PC-9 (cell line): Measurements from ENCODE around the gene ASTL. TPM values are rescaled to one million over a fixed set of nuclear protein-coding genes. Genes with fewer than 3 reads are reported as not detected.
A peak's percentile ranks its signal among the peaks of the same experiment; 100 is the strongest.

Experiments used
- BruUV-seq: library from RNA; stranded (reverse); fragments of 400-500 nt; replicated peaks from 2 replicates; lab custom pipeline; 2021; lab: Mats Ljungman, UMichigan
- CTCF ChIA-PET: fragments of 300-600 bp; sonication (Branson Sonifier 250); formaldehyde crosslinking; loops from one replicate; lab custom pipeline; 2022; ENCODE audit warnings: antibody characterized with exemption; lab: Charles Lee
- POLR2A ChIA-PET: fragments of 300-600 bp; sonication (Branson Sonifier 250); formaldehyde crosslinking; loops from one replicate; lab custom pipeline; 2022; ENCODE audit warnings: antibody characterized with exemption; ENCODE audit not compliant: unreplicated experiment; lab: Charles Lee
- DNase-seq, 2 experiments: peaks; one replicate each; pipeline versions ENCODE4 v3.0.0 to v3.0.0-alpha.2; 2015 to 2022; ENCODE audit warnings: mixed read lengths in 1 of 2
- H2AFZ ChIP-seq: fragments of 200-600 bp; sonication (generic); 2 replicates; pipeline ENCODE4 v1.8.1; 2017; ENCODE audit warnings: antibody characterized with exemption
- H3F3A ChIP-seq: fragments of 200-600 bp; sonication (generic); 2 replicates; pipeline ENCODE4 v1.8.1; 2017; ENCODE audit warnings: antibody characterized with exemption, mild to moderate bottlenecking, low read depth; ENCODE audit not compliant: insufficient read depth
- H3K27ac ChIP-seq: fragments of 200-600 bp; sonication (generic); 2 replicates; pipeline ENCODE4 v1.6.1; 2016; ENCODE audit warnings: mixed run types
- H3K27me3 ChIP-seq: fragments of 200-600 bp; sonication (generic); 2 replicates; pipeline ENCODE4 v1.6.1; 2016; ENCODE audit warnings: low read depth, mixed run types; ENCODE audit not compliant: insufficient read depth
- H3K36me3 ChIP-seq: fragments of 200-600 bp; sonication (generic); 2 replicates; pipeline ENCODE4 v1.6.1; 2016; ENCODE audit warnings: low read depth, mixed run types
- H3K4me1 ChIP-seq: fragments of 200-600 bp; sonication (generic); replicated peaks from 2 replicates; pipeline ENCODE4 v1.6.1; 2016; ENCODE audit warnings: mixed run types; ENCODE audit not compliant: insufficient read depth
- H3K4me2 ChIP-seq: fragments of 200-600 bp; sonication (generic); 2 replicates; pipeline ENCODE4 v1.6.1; 2017; ENCODE audit warnings: mixed run types
- H3K4me3 ChIP-seq: fragments of 200-600 bp; sonication (generic); 2 replicates; pipeline ENCODE4 v1.6.1; 2016; ENCODE audit warnings: mixed run types
- H3K79me2 ChIP-seq: fragments of 200-600 bp; sonication (generic); 2 replicates; pipeline ENCODE4 v1.6.1; 2017; ENCODE audit warnings: low read depth, mixed run types
- H3K9me2 ChIP-seq: fragments of 200-600 bp; sonication (generic); 2 replicates; pipeline ENCODE4 v1.8.1; 2017; ENCODE audit warnings: mild to moderate bottlenecking; ENCODE audit not compliant: insufficient read depth
- H3K9me3 ChIP-seq: fragments of 200-600 bp; sonication (generic); 2 replicates; pipeline ENCODE4 v1.8.1; 2016; ENCODE audit warnings: low read depth; ENCODE audit not compliant: insufficient read depth
- H4K20me1 ChIP-seq: fragments of 200-600 bp; sonication (generic); 2 replicates; pipeline ENCODE4 v1.8.1; 2017; ENCODE audit not compliant: insufficient read depth
- CTCF ChIP-seq: fragments of 200-600 bp; sonication (generic); conservative IDR thresholded peaks from 2 replicates; pipeline ENCODE4 v1.6.1; 2017; ENCODE audit warnings: mixed run types, antibody characterized with exemption, mild to moderate bottlenecking, moderate library complexity
- EZH2 ChIP-seq: fragments of 200-600 bp; sonication (generic); IDR thresholded peaks from 2 replicates; pipeline ENCODE4 v1.8.0; 2017; ENCODE audit warnings: antibody characterized with exemption, low read depth
- intact Hi-C: fragments of 100-400 bp; cut with micrococcal nuclease; formaldehyde crosslinking; loops from one replicate; pipeline ENCODE4 v1.10.0; 2022; ENCODE audit not compliant: unreplicated experiment
- total RNA-seq: library from RNA; stranded (reverse); gene quantifications from 2 replicates; pipeline ENCODE4 v1.2.3, GENCODE V29; 2021

Gene ASTL
- total RNA-seq, 1 experiment from 2014 or later = not detected

- CTCF ChIA-PET = no interaction called here
- POLR2A ChIA-PET = interaction anchor here (0.5 kb wide), 1 partner anchor 529 kb away, joined by 4 read pairs; no protein-coding TSS in a partner anchor
Observed at GRCh38 chr2:96136129-96136720, 2.1 kb downstream of the ASTL start.

GRCh38 chr2:96135621-96136020, 2.7 kb downstream of the ASTL start:
- no peak overlapping the region for H3K27ac ChIP-seq
- no peak overlapping the region for H2AFZ ChIP-seq
- ChIA-PET CTCF (no interaction called here), POLR2A (no interaction called here)
- no peaks in the 10 kb centered on the region for H3K79me2 ChIP-seq
- H3K4me1 ChIP-seq = peaks cover 9% of the 10 kb centered on the region
- H4K20me1 ChIP-seq = no peaks in the 10 kb centered on the region
- intact Hi-C loops = no loop called here
- DNase-seq = no peak
- peaks cover 5% of the 10 kb centered on the region; the same call in 1 of the 2 replicates for H3F3A ChIP-seq
- TF ChIP-seq EZH2 = no peak
- TF ChIP-seq CTCF = no peak
- no TSS peak for BruUV-seq
- H3K27me3 ChIP-seq = no peaks in the 10 kb centered on the region
- no peaks in the 10 kb centered on the region for H3K9me2 ChIP-seq
- H3K36me3 ChIP-seq = no peaks in the 10 kb centered on the region
- H3K4me3 ChIP-seq = no peak overlapping the region
- H3K4me2 ChIP-seq = no peak overlapping the region
- no peaks in the 10 kb centered on the region for H3K9me3 ChIP-seq

More at GRCh38 chr2:96136129-96136720, 2.1 kb downstream of the ASTL start:
- Histone ChIP-seq H3K27me3 (no peaks in the 10 kb centered on the region), H2AFZ (no peak overlapping the region), H3K9me3 (no peaks in the 10 kb centered on the region), H3K4me3 (no peak overlapping the region), H4K20me1 (no peaks in the 10 kb centered on the region), H3K27ac (no peak overlapping the region), H3K79me2 (no peaks in the 10 kb centered on the region), H3K36me3 (no peaks in the 10 kb centered on the region), H3K9me2 (no peaks in the 10 kb centered on the region), H3K4me1 (peaks cover 9% of the 10 kb centered on the region), H3K4me2 (no peak overlapping the region), H3F3A (peaks cover 5% of the 10 kb centered on the region; the same call in 1 of the 2 replicates)
- intact Hi-C loops = no loop called here
- DNase-seq = peak in 1 of 2 experiments; percentile 39
- no peak for TF ChIP-seq EZH2
- no peak for TF ChIP-seq CTCF
- BruUV-seq = no TSS peak

- CTCF ChIA-PET = no interaction called here
- intact Hi-C loops = no loop called here
Observed at GRCh38 chr2:96135171-96135570, 3.1 kb downstream of the ASTL start.

More at GRCh38 chr2:96135171-96135570, 3.1 kb downstream of the ASTL start:
- Histone ChIP-seq H3K4me3 (no peak overlapping the region), H3K9me2 (no peaks in the 10 kb centered on the region), H3K9me3 (no peaks in the 10 kb centered on the region), H3K27me3 (no peaks in the 10 kb centered on the region; the same call in 1 of the 2 replicates), H3K4me2 (no peak overlapping the region), H2AFZ (no peak overlapping the region), H3K36me3 (no peaks in the 10 kb centered on the region), H3K27ac (no peak overlapping the region), H3K4me1 (peaks cover 9% of the 10 kb centered on the region), H3K79me2 (no peaks in the 10 kb centered on the region), H3F3A (peaks cover 5% of the 10 kb centered on the region; the same call in 1 of the 2 replicates), H4K20me1 (no peaks in the 10 kb centered on the region)
- no peak for TF ChIP-seq CTCF
- no peak for TF ChIP-seq EZH2
- no peak for DNase-seq
- BruUV-seq = no TSS peak
- POLR2A ChIA-PET = no interaction called here
